H9 (cell line): Measurements from ENCODE around the gene PPP1R1B. TPM values are rescaled to one million over a fixed set of nuclear protein-coding genes. Genes with fewer than 3 reads are reported as not detected.

ENCODE experiments used
- DNase-seq: peaks from one replicate; pipeline ENCODE4 v3.0.0-alpha.2; 2017
- H2AFZ ChIP-seq: one replicate; pipeline ENCODE4 v1.6.1; 2013; ENCODE audit warnings: mild to moderate bottlenecking, low read length, control low read depth, moderate library complexity
- H2AK5ac ChIP-seq: 2 replicates; pipeline ENCODE4 v1.6.1; 2013; ENCODE audit warnings: low read length, control low read depth, mixed read lengths; ENCODE audit not compliant: insufficient read length
- H2BK120ac ChIP-seq: one replicate; pipeline ENCODE4 v1.6.1; 2013; ENCODE audit warnings: low read depth, mild to moderate bottlenecking, low read length, control low read depth, inconsistent platforms; ENCODE audit not compliant: poor library complexity, severe bottlenecking
- H2BK12ac ChIP-seq: 2 replicates; pipeline ENCODE4 v1.6.1; 2013; ENCODE audit warnings: low read length, control low read depth, mixed read lengths, low read depth; ENCODE audit not compliant: insufficient read length
- H2BK15ac ChIP-seq: 2 replicates; pipeline ENCODE4 v1.6.1; 2013; ENCODE audit warnings: low read depth, low read length, control low read depth
- H2BK20ac ChIP-seq: one replicate; pipeline ENCODE4 v1.6.1; 2013; ENCODE audit warnings: low read depth, mild to moderate bottlenecking, low read length, control low read depth, inconsistent platforms; ENCODE audit not compliant: poor library complexity, severe bottlenecking
- H2BK5ac ChIP-seq: 2 replicates; pipeline ENCODE4 v1.6.1; 2013; ENCODE audit warnings: low read length, control low read depth, mixed read lengths; ENCODE audit not compliant: insufficient read length
- H3K14ac ChIP-seq: 2 replicates; pipeline ENCODE4 v1.6.1; 2013; ENCODE audit warnings: low read length, control low read depth; ENCODE audit not compliant: insufficient read depth
- H3K18ac ChIP-seq: 2 replicates; pipeline ENCODE4 v1.6.1; 2013; ENCODE audit warnings: low read depth, mild to moderate bottlenecking, mixed read lengths, low read length, control low read depth; ENCODE audit not compliant: insufficient read length
- H3K23ac ChIP-seq: 2 replicates; pipeline ENCODE4 v1.6.1; 2013; ENCODE audit warnings: low read length, control low read depth, mixed read lengths, low read depth; ENCODE audit not compliant: insufficient read length
- H3K23me2 ChIP-seq: 2 replicates; pipeline ENCODE4 v1.6.1; 2013; ENCODE audit warnings: low read depth, mild to moderate bottlenecking, mixed read lengths, low read length, control low read depth; ENCODE audit not compliant: insufficient read length, poor library complexity, severe bottlenecking
- H3K27ac ChIP-seq: 2 replicates; pipeline ENCODE4 v1.5.1; 2013; ENCODE audit warnings: low read length, control low read depth, mixed read lengths, low read depth; ENCODE audit not compliant: insufficient read length
- H3K27me3 ChIP-seq: 2 replicates; pipeline ENCODE4 v1.6.1; 2013; ENCODE audit warnings: low read length, control low read depth, inconsistent platforms; ENCODE audit not compliant: insufficient read depth
- H3K4ac ChIP-seq: 2 replicates; pipeline ENCODE4 v1.6.1; 2013; ENCODE audit warnings: low read depth, mild to moderate bottlenecking, control low read depth, inconsistent platforms, low read length, moderate library complexity
- H3K4me1 ChIP-seq: 2 replicates; pipeline ENCODE4 v1.6.1; 2013; ENCODE audit warnings: low read length, control low read depth, inconsistent platforms; ENCODE audit not compliant: insufficient read depth
- H3K4me2 ChIP-seq: 2 replicates; pipeline ENCODE4 v1.6.1; 2013; ENCODE audit warnings: low read length, control low read depth, mixed read lengths; ENCODE audit not compliant: insufficient read length, insufficient read depth
- H3K56ac ChIP-seq: 2 replicates; pipeline ENCODE4 v1.6.1; 2013; ENCODE audit warnings: low read depth, mild to moderate bottlenecking, mixed read lengths, low read length, control low read depth; ENCODE audit not compliant: insufficient read length
- H3K79me1 ChIP-seq: 2 replicates; pipeline ENCODE4 v1.6.1; 2013; ENCODE audit warnings: low read depth, mild to moderate bottlenecking, moderate library complexity, low read length, control low read depth, inconsistent platforms; ENCODE audit not compliant: insufficient read depth, poor library complexity, severe bottlenecking
- H3K79me2 ChIP-seq: 2 replicates; pipeline ENCODE4 v1.6.1; 2013; ENCODE audit warnings: low read length, control low read depth, inconsistent platforms; ENCODE audit not compliant: insufficient read depth
- H3K9ac ChIP-seq: 2 replicates; pipeline ENCODE4 v1.6.1; 2013; ENCODE audit warnings: low read length, control low read depth, mixed read lengths; ENCODE audit not compliant: insufficient read length; ENCODE audit errors: extremely low read depth
- H3K9me3 ChIP-seq: one replicate; pipeline ENCODE4 v1.6.1; 2013; ENCODE audit warnings: low read depth, low read length, inconsistent platforms; ENCODE audit not compliant: control insufficient read depth
- H3T11ph ChIP-seq: one replicate; pipeline ENCODE4 v1.6.1; 2013; ENCODE audit warnings: mild to moderate bottlenecking, low read length, control low read depth, inconsistent platforms
- H4K20me1 ChIP-seq: one replicate; pipeline ENCODE4 v1.6.1; 2013; ENCODE audit not compliant: control insufficient read depth, insufficient read length, insufficient read depth
- H4K5ac ChIP-seq: 2 replicates; pipeline ENCODE4 v1.6.1; 2013; ENCODE audit warnings: low read depth, mild to moderate bottlenecking, mixed read lengths, low read length, control low read depth; ENCODE audit not compliant: insufficient read length
- H4K8ac ChIP-seq: replicated peaks from 2 replicates; pipeline ENCODE4 v1.6.1; 2013; ENCODE audit warnings: low read length, control low read depth, mixed read lengths, low read depth; ENCODE audit not compliant: insufficient read length
- H4K91ac ChIP-seq: 2 replicates; pipeline ENCODE4 v1.6.1; 2013; ENCODE audit warnings: low read depth, mild to moderate bottlenecking, moderate library complexity, mixed read lengths, low read length, control low read depth; ENCODE audit not compliant: insufficient read length
- H3K27ac Mint-ChIP-seq, 3 experiments: 2 replicates in 2 of 3; 3 replicates in 1 of 3; pipeline ENCODE4 v1.8.0; 2020 to 2021; ENCODE audit warnings: mixed read lengths in 3 of 3, mild to moderate bottlenecking in 1 of 3, moderate library complexity in 1 of 3
- H3K27me3 Mint-ChIP-seq: 2 replicates; pipeline ENCODE4 v1.8.0; 2021; ENCODE audit warnings: low read depth, mild to moderate bottlenecking, moderate library complexity, mixed read lengths
- H3K36me3 Mint-ChIP-seq, 3 experiments: 2 replicates in 2 of 3; 3 replicates in 1 of 3; pipeline ENCODE4 v1.8.0; 2020 to 2021; ENCODE audit warnings: low read depth in 3 of 3, mixed read lengths in 3 of 3; ENCODE audit not compliant: insufficient read depth in 1 of 3
- H3K4me1 Mint-ChIP-seq, 2 experiments: 2 replicates each; pipeline ENCODE4 v1.8.0; 2020; ENCODE audit warnings: mixed read lengths in 2 of 2
- H3K4me3 Mint-ChIP-seq, 2 experiments: 2 replicates in 1 of 2; 3 replicates in 1 of 2; pipeline ENCODE4 v1.8.0; 2020 to 2021; ENCODE audit warnings: mild to moderate bottlenecking in 2 of 2, mixed read lengths in 2 of 2, moderate library complexity in 1 of 2
- H3K9me3 Mint-ChIP-seq, 2 experiments: 2 replicates in 1 of 2; 3 replicates in 1 of 2; pipeline ENCODE4 v1.8.0; 2020; ENCODE audit warnings: mild to moderate bottlenecking in 2 of 2, mixed read lengths in 2 of 2, moderate library complexity in 1 of 2
- WGBS: extraction: QIAGEN DNeasy Blood & Tissue Kit; methylation state at CpG from one replicate; pipeline ENCODE4 v1.1.7; 2013; ENCODE audit warnings: missing lambda C conversion rate, low lambda C conversion rate, mixed read lengths; ENCODE audit not compliant: insufficient read length; ENCODE audit errors: extremely low coverage; 5-methylcytosine and 5-hydroxymethylcytosine counted together
- total RNA-seq: library from RNA; stranded (reverse); gene quantifications from 2 replicates; pipeline ENCODE4 v1.2.1, GENCODE V29; 2021
- TF ChIP-seq, protein P1 (sequence below): fragments of 200-600 bp; sonication (generic); conservative IDR thresholded peaks from 3 replicates; pipeline ENCODE4 v1.8.0; 2021; ENCODE audit warnings: antibody characterized with exemption, mild to moderate bottlenecking

Gene PPP1R1B
- total RNA-seq, 1 experiment from 2014 or later, result 15.5 TPM

DNA sequence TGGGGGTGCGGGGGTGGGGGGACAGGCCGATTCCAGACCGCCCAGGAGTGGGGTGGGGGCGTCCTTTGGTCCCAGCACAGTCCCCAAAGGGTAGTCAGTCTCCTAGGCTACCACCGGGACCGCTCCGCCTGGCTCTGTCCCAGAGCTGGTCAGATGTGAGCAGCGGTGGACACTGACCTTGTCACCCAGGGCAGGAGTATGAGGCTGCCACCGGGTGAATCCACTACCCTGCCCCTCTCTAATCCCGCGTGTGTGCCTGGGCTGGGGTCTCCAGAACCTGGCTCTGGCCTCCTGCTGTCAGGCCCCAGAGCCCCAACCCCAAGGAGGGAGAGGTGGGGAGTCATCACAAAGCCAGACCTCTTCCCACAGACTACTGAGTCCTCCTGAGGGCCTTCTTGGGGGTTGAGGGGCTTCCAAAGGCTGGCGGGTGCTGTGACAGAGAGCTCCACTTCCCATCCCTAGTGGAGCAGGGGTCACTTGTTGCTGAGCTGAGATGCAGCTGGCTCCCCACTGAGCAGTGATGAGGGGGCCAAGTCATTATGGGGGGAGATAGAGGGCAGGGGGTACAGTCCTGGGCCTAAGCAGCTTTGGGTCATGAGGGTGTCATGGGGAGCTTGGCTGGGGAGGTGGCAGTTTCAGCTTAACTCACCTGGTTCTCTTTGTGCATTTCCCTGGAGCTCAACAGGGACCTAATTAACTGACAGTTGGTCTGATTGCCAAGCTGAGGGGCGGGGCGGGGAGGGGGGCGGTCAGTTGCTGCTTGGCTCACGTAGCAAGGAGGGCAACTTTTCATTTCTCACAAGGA is 1.2 kb downstream of the PPP1R1B start:
- peak overlapping the region; percentile 75 to 96 for H3K4me3 Mint-ChIP-seq
- peaks cover 13% of the 10 kb centered on the region; the same call in 1 of the 2 replicates for H3K27me3 ChIP-seq
- WGBS, result no CpG with 5 or more reads among the region's 16 CpGs

More for the DNA sequence above, 1.2 kb downstream of the PPP1R1B start:
- Histone ChIP-seq H2AK5ac (no peak overlapping the region), H2BK12ac (no peak overlapping the region), H4K91ac (no peak overlapping the region), H3K4ac (no peak overlapping the region), H3K27ac (no peak overlapping the region), H3K79me1 (no peaks in the 10 kb centered on the region), H3K79me2 (no peaks in the 10 kb centered on the region), H2BK20ac (no peak overlapping the region), H2AFZ (no peak overlapping the region), H4K20me1 (no peaks in the 10 kb centered on the region), H2BK5ac (no peak overlapping the region), H4K8ac (no peak overlapping the region), H3K56ac (no peak overlapping the region), H3K23me2 (peaks cover 13% of the 10 kb centered on the region), H3K9ac (no peak overlapping the region), H3K4me2 (peak overlapping the region; percentile 58), H3K4me1 (peaks cover 21% of the 10 kb centered on the region; the same call in 1 of the 2 replicates), H4K5ac (no peak overlapping the region), H3K14ac (no peak overlapping the region), H2BK15ac (no peak overlapping the region), H3T11ph (no peak overlapping the region), H2BK120ac (no peak overlapping the region), H3K9me3 (no peaks in the 10 kb centered on the region), H3K23ac (no peak overlapping the region), H3K18ac (no peak overlapping the region)
- Mint-ChIP-seq H3K4me1 (peaks cover 67 to 82% of the 10 kb centered on the region in 2 experiments), H3K27me3 (peaks cover 54% of the 10 kb centered on the region), H3K27ac (no peak overlapping the region; a peak in 1 of 7 replicates), H3K36me3 (no peaks in the 10 kb centered on the region; a peak in 1 of 7 replicates), H3K9me3 (no peaks in the 10 kb centered on the region; a peak in 1 of 5 replicates)
- TF ChIP-seq, protein P1, sequence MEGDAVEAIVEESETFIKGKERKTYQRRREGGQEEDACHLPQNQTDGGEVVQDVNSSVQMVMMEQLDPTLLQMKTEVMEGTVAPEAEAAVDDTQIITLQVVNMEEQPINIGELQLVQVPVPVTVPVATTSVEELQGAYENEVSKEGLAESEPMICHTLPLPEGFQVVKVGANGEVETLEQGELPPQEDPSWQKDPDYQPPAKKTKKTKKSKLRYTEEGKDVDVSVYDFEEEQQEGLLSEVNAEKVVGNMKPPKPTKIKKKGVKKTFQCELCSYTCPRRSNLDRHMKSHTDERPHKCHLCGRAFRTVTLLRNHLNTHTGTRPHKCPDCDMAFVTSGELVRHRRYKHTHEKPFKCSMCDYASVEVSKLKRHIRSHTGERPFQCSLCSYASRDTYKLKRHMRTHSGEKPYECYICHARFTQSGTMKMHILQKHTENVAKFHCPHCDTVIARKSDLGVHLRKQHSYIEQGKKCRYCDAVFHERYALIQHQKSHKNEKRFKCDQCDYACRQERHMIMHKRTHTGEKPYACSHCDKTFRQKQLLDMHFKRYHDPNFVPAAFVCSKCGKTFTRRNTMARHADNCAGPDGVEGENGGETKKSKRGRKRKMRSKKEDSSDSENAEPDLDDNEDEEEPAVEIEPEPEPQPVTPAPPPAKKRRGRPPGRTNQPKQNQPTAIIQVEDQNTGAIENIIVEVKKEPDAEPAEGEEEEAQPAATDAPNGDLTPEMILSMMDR, result no peak
- no peak for DNase-seq
